ENCODE measurements around the gene UBXN1. TPM values are rescaled to one million over a fixed set of nuclear protein-coding genes. Genes with fewer than 3 reads are reported as not detected.

UBXN1 gene
- total and polyA plus RNA-seq, 10 of the 15 experiments (the other 5 are each of a cell fraction or from before 2014, with no cell fraction given) = 7.0 to 173 (median 106) TPM

- FAIRE-seq = no peak
- TF ChIP-seq ZNF687 (IDR thresholded peaks at IDR 0.05) = no peak
- TF ChIP-seq POLR2AphosphoS5 (IDR thresholded peaks at IDR 0.05; ENCODE audit: low read length) = 0 out of 2 replicates have a peak, but pooled peaks have one; percentile 14
- 0 out of 2 replicates have a peak, but pooled peaks have one; percentile 14 for TF ChIP-seq POLR2A (IDR thresholded peaks at IDR 0.05; ENCODE audit: low read depth, low read length)
- ChIA-PET RAD21 (ENCODE audit: unreplicated experiment) (interaction anchor here (0.6 to 1.6 kb wide), 3 partner anchors 18 to 124 kb away, joined by 3 to 9 read pairs (median 5); partner anchors contain the start of genes C11orf98, CSKMT, MTA2 and TAF6L), POLR2A (interaction anchor here (0.6 to 14.6 kb wide), 9 partner anchors 9 to 168 kb away, joined by 3 to 295 read pairs (median 6); partner anchors contain the start of genes C11orf98, CSKMT, HNRNPUL2 and LBHD1), SMC1A (ENCODE audit: uncharacterized antibody, unreplicated experiment) (interaction anchor here (1.2 to 3.1 kb wide), 4 partner anchors 8 to 81 kb away, joined by 3 to 9 read pairs (median 4); partner anchors contain the start of genes C11orf98, CSKMT, HNRNPUL2 and TTC9C), CTCF (interaction anchor here (1.6 kb wide), 1 partner anchor 55 kb away, joined by 7 read pairs; the partner anchor contains the start of gene TUT1)
- ATAC-seq = no peak
- no TSS peak for BruUV-seq (replicated peaks)
- no peaks in the 10 kb centered on the region for H3K9me3 ChIP-seq (replicated peaks; ENCODE audit: control insufficient read depth, insufficient read depth, low read length)
- no peak overlapping the region for H2AFZ ChIP-seq (ENCODE audit: control insufficient read depth, low read depth, low read length)
- H3K36me3 ChIP-seq (ENCODE audit: control insufficient read depth in 2 of 2, insufficient read depth in 2 of 2, low read length in 1 of 2) = peaks cover 10 to 13% of the 10 kb centered on the region in 2 experiments; a peak in 3 of 4 replicates
- peak overlapping the region; percentile 66; the same call in 1 of the 2 replicates for H3K4me2 ChIP-seq (ENCODE audit: control insufficient read depth, insufficient read depth)
- no peak overlapping the region for H3K9ac ChIP-seq (ENCODE audit: control insufficient read depth, insufficient read depth, low read length)
- H3K4me1 ChIP-seq (ENCODE audit: control insufficient read depth, insufficient read depth, low read length) = peaks cover 4% of the 10 kb centered on the region; the same call in 1 of the 2 replicates
- H3K4me3 ChIP-seq = no peak overlapping the region
- 77% methylated on average over 30 of the region's 32 CpGs for WGBS (ENCODE audit: insufficient coverage, insufficient replicate concordance, low lambda C conversion rate, missing lambda C conversion rate)
- in situ Hi-C loops (cut with MboI) (no loop called here), intact Hi-C loops (cut with micrococcal nuclease; ENCODE audit: unreplicated experiment) (loop anchor here (2.0 kb wide), 1 partner anchor 24 kb away; no protein-coding TSS in a partner anchor)
- H3K27me3 ChIP-seq (replicated peaks in 1 of 2; ENCODE audit: control insufficient read depth in 2 of 2, insufficient read depth in 2 of 2, low read length in 1 of 2) = no peaks in the 10 kb centered on the region
- H3K79me2 ChIP-seq (ENCODE audit: control insufficient read depth, insufficient read depth, low read length) = peaks cover 46% of the 10 kb centered on the region
- H4K20me1 ChIP-seq (ENCODE audit: control insufficient read depth, insufficient read depth) = no peaks in the 10 kb centered on the region; the same call in 1 of the 2 replicates
- H3K27ac ChIP-seq (ENCODE audit: control insufficient read depth, insufficient read depth) = no peak overlapping the region
- no peak for DNase-seq (ENCODE audit: low read depth, low spot score)
Observed at GRCh38 chr11:62646825-62647608, 31.9 kb downstream of the UBXN1 start.
